A549 (cell line): ENCODE measurements around the gene BAIAP2L1.

Experiments used
- CEBPB ChIP-seq, 2 experiments: fragments of >200 bp in 1 of 2; sonication (Bioruptor Twin) in 1 of 2; formaldehyde crosslinking in 1 of 2; IDR thresholded peaks; 2 replicates each; pipeline ENCODE4 v1.6.1; 2012 to 2016
- CTCF ChIP-seq: fragments of >200 bp; sonication (Bioruptor Twin); formaldehyde crosslinking; IDR thresholded peaks from 3 replicates; pipeline ENCODE4 v1.5.1; 2016
- EP300 ChIP-seq, 2 experiments: fragments of >200 bp; sonication (Bioruptor Twin); formaldehyde crosslinking; IDR thresholded peaks; 2 replicates in 1 of 2; 3 replicates in 1 of 2; pipeline ENCODE4 v1.6.1; 2016 to 2017
- HOXA7 ChIP-seq: fragments of 250-450 bp; sonication (Bioruptor Pico); IDR thresholded peaks from 2 replicates; pipeline ENCODE4 v1.5.0; 2020; ENCODE audit warnings: mild to moderate bottlenecking, moderate library complexity
- HOXB5 ChIP-seq: fragments of 250-450 bp; sonication (Bioruptor Pico); IDR thresholded peaks from 2 replicates; pipeline ENCODE4 v1.5.0; 2020; ENCODE audit warnings: mild to moderate bottlenecking, moderate library complexity
- MAFK ChIP-seq: fragments of 450-650 bp; IDR thresholded peaks from 2 replicates; pipeline ENCODE4 v1.6.1; 2014; ENCODE audit not compliant: partially characterized antibody
- MAX ChIP-seq: IDR thresholded peaks from 2 replicates; pipeline ENCODE4 v1.6.1; 2012
- MAZ ChIP-seq: fragments of 150-350 bp; IDR thresholded peaks from 2 replicates; pipeline ENCODE4 v1.6.1; 2014; ENCODE audit warnings: antibody characterized with exemption, low read depth, low read length, borderline replicate concordance
- POLR2A ChIP-seq: IDR thresholded peaks from 2 replicates; pipeline ENCODE4 v1.6.1; 2012; ENCODE audit warnings: mild to moderate bottlenecking, low read length
- RAD21 ChIP-seq, 2 experiments: fragments of >200 bp in 1 of 2; sonication (Bioruptor Twin) in 1 of 2; formaldehyde crosslinking in 1 of 2; IDR thresholded peaks in 1 of 2; conservative IDR thresholded peaks in 1 of 2; 2 replicates in 1 of 2; 3 replicates in 1 of 2; pipeline ENCODE4 v1.6.1; 2012 to 2018; ENCODE audit warnings: inconsistent platforms in 1 of 2
- REST ChIP-seq: fragments of 200-600 bp; sonication (generic); IDR thresholded peaks from 2 replicates; pipeline ENCODE4 v1.6.1; 2016; ENCODE audit warnings: antibody characterized with exemption, mild to moderate bottlenecking, moderate library complexity
- RFX5 ChIP-seq: fragments of 450-650 bp; IDR thresholded peaks from 2 replicates; pipeline ENCODE4 v1.7.1; 2014; ENCODE audit warnings: antibody characterized with exemption, mild to moderate bottlenecking, moderate library complexity
- SREBF2 ChIP-seq: fragments of 450-650 bp; IDR thresholded peaks from 2 replicates; pipeline ENCODE4 v1.6.1; 2014; ENCODE audit warnings: mild to moderate bottlenecking, moderate library complexity
- ZC3H11A ChIP-seq: fragments of 450-650 bp; IDR thresholded peaks from 2 replicates; pipeline ENCODE4 v1.6.1; 2014; ENCODE audit warnings: antibody characterized with exemption, mild to moderate bottlenecking

- TF ChIP-seq EP300 (IDR thresholded peaks at IDR 0.05), result no peak
- no peak for TF ChIP-seq ZC3H11A
- TF ChIP-seq CTCF, result no peak
- no peak for TF ChIP-seq POLR2A
- no peak for TF ChIP-seq SREBF2
- no peak for TF ChIP-seq MAX
- TF ChIP-seq MAZ, result no peak
- TF ChIP-seq HOXA7 (CRISPR knock-in tag), result no peak
- TF ChIP-seq MAFK, result no peak
- TF ChIP-seq REST, result no peak
- TF ChIP-seq CEBPB (IDR thresholded peaks at IDR 0.05), result no peak
- TF ChIP-seq RFX5, result no peak
- TF ChIP-seq HOXB5, result no peak
- no peak for TF ChIP-seq RAD21 (conservative IDR thresholded peaks at IDR 0.05 in 1 of 2, IDR thresholded peaks at IDR 0.05 in 1 of 2)
Observed at GRCh38 chr7:98307971-98308466, 92.9 kb downstream of the BAIAP2L1 start.
